ENCODE results near the gene SLC35D1. TPM values are rescaled to one million over a fixed set of nuclear protein-coding genes. Genes with fewer than 3 reads are reported as not detected.

SLC35D1 gene
- polyA plus RNA-seq, 1 donor (not counting 4 experiments of a cell fraction or from before 2014, with no cell fraction given): 12.2 TPM

DNA sequence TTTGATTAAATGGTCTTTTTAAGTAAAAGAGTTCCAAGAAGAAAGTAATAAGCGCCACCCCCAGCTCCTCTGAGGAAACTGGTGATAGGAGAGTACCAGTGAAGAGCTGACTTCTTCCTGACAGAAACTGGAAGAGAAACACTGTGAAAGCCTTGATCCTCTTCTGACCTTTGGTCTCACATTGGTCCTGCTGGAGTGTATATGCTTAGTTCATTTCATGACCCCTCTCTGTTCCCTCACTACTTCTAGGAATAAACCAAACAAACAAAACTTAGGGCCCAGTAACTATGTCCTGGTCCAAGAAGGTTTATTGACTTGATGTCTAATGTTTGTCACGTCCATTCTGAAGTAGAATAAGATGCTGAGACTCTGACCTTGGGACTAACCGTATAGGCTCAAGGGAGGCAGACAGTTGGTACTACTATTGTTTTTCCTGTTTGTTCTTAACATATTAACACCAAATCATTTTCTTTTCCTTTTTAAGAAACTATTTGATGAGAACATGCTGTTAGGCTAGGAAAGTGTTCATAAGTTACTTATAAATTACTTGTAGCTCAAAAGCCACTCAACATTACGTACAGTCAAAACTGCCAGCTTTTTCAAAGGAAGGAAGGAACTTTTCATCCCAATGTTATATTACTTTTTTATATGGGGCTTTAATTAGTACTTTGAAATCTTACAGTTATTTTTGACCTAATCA lies 71.2 kb downstream of the SLC35D1 start:
- dilution Hi-C loops (cut with MboI; ENCODE audit: extremely low pct_ligation_motif_present, low sequenced_read_pairs): no loop called here
- peaks cover 2% of the 10 kb centered on the region for H3K79me2 ChIP-seq (ENCODE audit: control insufficient read depth, insufficient read depth, low read length)
- H3K9me1 ChIP-seq (ENCODE audit: control insufficient read depth, extremely low read depth, insufficient read depth, low read length): no peaks in the 10 kb centered on the region
- DNase-seq (ENCODE audit: low read depth, low spot score) (no peak), FAIRE-seq (no peak)
- no peak for TF ChIP-seq CTCF (optimal IDR thresholded peaks at IDR 0.05 in 1 of 3, IDR thresholded peaks at IDR 0.05 in 1 of 3, conservative IDR thresholded peaks at IDR 0.05 in 1 of 3; ENCODE audit: extremely low read depth in 1 of 3, insufficient read depth in 2 of 3, low read length in 3 of 3)
- TF ChIP-seq EZH2 (IDR thresholded peaks at IDR 0.05; ENCODE audit: low read length): no peak
- peaks cover 7 to 14% of the 10 kb centered on the region in 2 experiments for H3K36me3 ChIP-seq (ENCODE audit: control insufficient read depth in 2 of 2, extremely low read depth in 1 of 2, insufficient read depth in 2 of 2, low read length in 2 of 2)
- H3K27ac ChIP-seq (ENCODE audit: control insufficient read depth, insufficient read depth, low read length): no peak overlapping the region
- H4K20me1 ChIP-seq (ENCODE audit: control insufficient read depth, extremely low read depth, insufficient read depth, low read length): no peaks in the 10 kb centered on the region
- no peaks in the 10 kb centered on the region for H3K4me1 ChIP-seq (ENCODE audit: control insufficient read depth, extremely low read depth, insufficient read depth, low read length)
- H3K4me3 ChIP-seq (ENCODE audit: control insufficient read depth in 2 of 3, extremely low read depth in 1 of 3, insufficient read depth in 2 of 3, low read depth in 1 of 3, low read length in 3 of 3): no peak overlapping the region
- H3K27me3 ChIP-seq (ENCODE audit: control insufficient read depth, extremely low read depth, insufficient read depth, low read length): no peaks in the 10 kb centered on the region
- H3K4me2 ChIP-seq (ENCODE audit: control insufficient read depth, extremely low read depth, insufficient read depth, low read depth, low read length): no peak overlapping the region
- no peak overlapping the region for H2AFZ ChIP-seq (ENCODE audit: control insufficient read depth, low read length)
- no peaks in the 10 kb centered on the region for H3K9me3 ChIP-seq (ENCODE audit: control insufficient read depth, low read depth, low read length)
- no peak overlapping the region for H3K9ac ChIP-seq (ENCODE audit: control insufficient read depth, extremely low read depth, insufficient read depth, low read length)

GRCh38 chr1:66981679-66982078 lies 72.3 kb downstream of the SLC35D1 start:
- Histone ChIP-seq H3K4me2 (ENCODE audit: control insufficient read depth, extremely low read depth, insufficient read depth, low read depth, low read length) (no peak overlapping the region), H3K27ac (ENCODE audit: control insufficient read depth, insufficient read depth, low read length) (no peak overlapping the region), H3K79me2 (ENCODE audit: control insufficient read depth, insufficient read depth, low read length) (peaks cover 2% of the 10 kb centered on the region), H3K9ac (ENCODE audit: control insufficient read depth, extremely low read depth, insufficient read depth, low read length) (no peak overlapping the region), H3K36me3 (ENCODE audit: control insufficient read depth in 2 of 2, extremely low read depth in 1 of 2, insufficient read depth in 2 of 2, low read length in 2 of 2) (peaks cover 7 to 14% of the 10 kb centered on the region in 2 experiments), H4K20me1 (ENCODE audit: control insufficient read depth, extremely low read depth, insufficient read depth, low read length) (no peaks in the 10 kb centered on the region), H3K4me1 (ENCODE audit: control insufficient read depth, extremely low read depth, insufficient read depth, low read length) (no peaks in the 10 kb centered on the region), H3K9me1 (ENCODE audit: control insufficient read depth, extremely low read depth, insufficient read depth, low read length) (no peaks in the 10 kb centered on the region), H3K4me3 (ENCODE audit: control insufficient read depth in 2 of 3, extremely low read depth in 1 of 3, insufficient read depth in 2 of 3, low read depth in 1 of 3, low read length in 3 of 3) (no peak overlapping the region), H3K27me3 (ENCODE audit: control insufficient read depth, extremely low read depth, insufficient read depth, low read length) (no peaks in the 10 kb centered on the region), H3K9me3 (ENCODE audit: control insufficient read depth, low read depth, low read length) (no peaks in the 10 kb centered on the region), H2AFZ (ENCODE audit: control insufficient read depth, low read length) (no peak overlapping the region)
- TF ChIP-seq EZH2 (IDR thresholded peaks at IDR 0.05; ENCODE audit: low read length): no peak
- TF ChIP-seq CTCF (optimal IDR thresholded peaks at IDR 0.05 in 1 of 3, IDR thresholded peaks at IDR 0.05 in 1 of 3, conservative IDR thresholded peaks at IDR 0.05 in 1 of 3; ENCODE audit: extremely low read depth in 1 of 3, insufficient read depth in 2 of 3, low read length in 3 of 3): no peak
- FAIRE-seq: no peak
- no peak for DNase-seq (ENCODE audit: low read depth, low spot score)
- dilution Hi-C loops (cut with MboI; ENCODE audit: extremely low pct_ligation_motif_present, low sequenced_read_pairs): no loop called here

All from keratinocyte (primary cell).